Fibroblast of mammary gland (primary cell): ENCODE data around the gene COCH.
"Not testable (repeated sequence)": the region's sequence is repeated elsewhere in the genome, so short reads cannot be mapped to it uniquely, and the experiment has no call there.

ENCODE experiments used
- DNase-seq: peaks from one replicate; pipeline ENCODE4 v3.0.0-alpha.2; 2010; ENCODE audit warnings: low read depth
- H3K4me3 ChIP-seq: 2 replicates; pipeline ENCODE4 v1.5.1; 2011; ENCODE audit warnings: low read depth, mild to moderate bottlenecking, low read length, moderate library complexity; ENCODE audit not compliant: control insufficient read depth
- CTCF ChIP-seq: conservative IDR thresholded peaks from 2 replicates; pipeline ENCODE4 v1.5.1; 2011; ENCODE audit warnings: low read depth, low read length, inconsistent platforms; ENCODE audit not compliant: control insufficient read depth, insufficient read depth

Gene COCH

GRCh38 chr14:30921305-30921704 is 46.9 kb downstream of the COCH start:
- TF ChIP-seq CTCF, result no peak
- DNase-seq, result peak; percentile 16

DNA sequence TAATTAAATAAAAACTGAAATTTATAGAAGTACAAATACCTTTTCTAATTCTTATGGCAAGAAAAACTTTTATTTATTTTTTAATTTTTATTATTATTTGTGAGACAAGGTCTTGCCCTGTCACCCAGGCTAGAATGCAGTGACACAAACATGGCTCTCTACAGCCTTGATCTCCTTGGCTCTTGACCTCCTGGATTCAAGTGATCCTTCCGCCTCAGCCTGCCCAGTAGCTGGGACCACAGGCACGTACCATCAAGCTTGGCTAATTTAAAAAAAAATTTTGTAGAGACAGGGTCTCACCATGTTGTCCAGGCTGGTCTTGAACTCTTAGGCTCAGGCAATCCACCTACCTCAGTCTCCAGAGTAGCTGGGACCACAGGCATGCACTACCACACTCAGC is 47.4 kb downstream of the COCH start:
- no peak for TF ChIP-seq CTCF
- no peak overlapping the region for H3K4me3 ChIP-seq
- DNase-seq, result no peak

More at GRCh38 chr14:30921305-30921704, 46.9 kb downstream of the COCH start:
- no peak overlapping the region for H3K4me3 ChIP-seq

GRCh38 chr14:30925254-30925653 is 50.9 kb downstream of the COCH start:
- no peak for DNase-seq
- no peak overlapping the region for H3K4me3 ChIP-seq

DNA sequence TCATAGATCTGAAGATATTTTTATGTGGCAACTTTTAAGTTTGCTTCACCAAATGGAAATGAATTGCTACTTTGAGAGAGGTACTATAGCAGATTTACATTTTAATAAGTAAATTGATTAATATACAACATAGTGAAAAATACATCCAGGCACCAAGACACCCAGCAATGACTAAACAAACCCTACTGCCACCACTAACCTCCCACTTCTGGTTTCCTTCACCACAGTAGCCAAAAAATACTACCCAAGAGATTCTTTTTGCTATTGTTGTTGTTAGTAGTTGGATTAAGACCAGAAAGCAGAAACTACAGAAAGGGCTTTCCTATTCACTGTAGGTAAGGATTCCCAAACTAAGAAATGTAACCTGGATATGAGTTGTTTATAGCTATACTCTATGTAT is 54.1 kb downstream of the COCH start:
- no peak overlapping the region for H3K4me3 ChIP-seq
- TF ChIP-seq CTCF, result no peak
- no peak for DNase-seq

More at GRCh38 chr14:30925254-30925653, 50.9 kb downstream of the COCH start:
- TF ChIP-seq CTCF, result no peak

DNA sequence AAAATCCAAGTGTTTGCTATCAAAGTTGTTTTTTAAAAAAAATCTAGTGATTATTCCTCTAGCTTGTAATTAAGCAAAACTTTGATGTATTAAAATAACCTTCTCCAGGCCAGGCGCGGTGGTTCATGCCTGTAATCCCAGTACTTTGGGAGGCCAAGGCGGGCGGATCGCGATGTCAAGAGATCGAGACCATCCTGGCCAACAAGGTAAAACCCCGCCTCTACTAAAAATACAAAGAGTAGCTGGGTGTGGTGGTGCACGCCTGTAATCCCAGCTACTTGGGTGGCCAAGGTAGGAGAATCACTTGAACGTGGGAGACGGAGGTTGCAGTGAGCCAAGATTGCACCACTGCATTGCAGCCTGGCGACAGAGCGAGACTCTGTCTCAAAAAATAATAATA is 59.6 kb downstream of the COCH start:
- not testable (repeated sequence) for DNase-seq, H3K4me3 ChIP-seq

- DNase-seq, result no peak
- TF ChIP-seq CTCF, result no peak
- no peak overlapping the region for H3K4me3 ChIP-seq
Observed at GRCh38 chr14:30935445-30935844, 61.1 kb downstream of the COCH start.

GRCh38 chr14:30938617-30939016 is 64.3 kb downstream of the COCH start:
- no peak for TF ChIP-seq CTCF
- H3K4me3 ChIP-seq, result no peak overlapping the region
- DNase-seq, result no peak
